GM21717 (cell line): ENCODE results near the gene RAB3IP.
A peak's percentile ranks its signal among the peaks of the same experiment; 100 is the strongest.

Source experiments
- ATAC-seq: cut with Tn5 transposase; IDR thresholded peaks from one replicate; pipeline ENCODE4 v1.9.1; 2021; ENCODE audit warnings: mild to moderate bottlenecking, moderate library complexity; ENCODE audit not compliant: unreplicated experiment

The RAB3IP gene

GRCh38 chr12:69738351-69739286 lies at the start of gene RAB3IP:
Gene RAB3IP, plus strand, starts transcription at chr12:69738860. Its CDS starts 16,549 bp downstream, at chr12:69755409.
- ATAC-seq = peak; percentile 85

GRCh38 chr12:69689638-69690037 lies 49.0 kb upstream of the RAB3IP start:
- ATAC-seq = no peak

GRCh38 chr12:69694123-69694522 lies 44.5 kb upstream of the RAB3IP start:
- no peak for ATAC-seq

GRCh38 chr12:69698054-69698453 lies 40.6 kb upstream of the RAB3IP start:
- no peak for ATAC-seq

GRCh38 chr12:69698769-69699540 lies 39.7 kb upstream of the RAB3IP start, which contains the start of gene BEST3:
Gene BEST3, minus strand, starts transcription at chr12:69699303. Its CDS starts 1,505 bp downstream, at chr12:69697798.
- ATAC-seq = no peak

- ATAC-seq = no peak
Observed at GRCh38 chr12:69701826-69702225, 36.8 kb upstream of the RAB3IP start.

GRCh38 chr12:69703146-69703642 lies 35.5 kb upstream of the RAB3IP start:
- no peak for ATAC-seq

- ATAC-seq = no peak
Observed at GRCh38 chr12:69704357-69704756, 34.3 kb upstream of the RAB3IP start.

- ATAC-seq = no peak
Observed at GRCh38 chr12:69708649-69709048, 30.0 kb upstream of the RAB3IP start.

GRCh38 chr12:69712826-69713225 lies 25.8 kb upstream of the RAB3IP start:
- no peak for ATAC-seq

GRCh38 chr12:69714542-69714941 lies 24.1 kb upstream of the RAB3IP start:
- no peak for ATAC-seq

GRCh38 chr12:69719336-69720316 lies 19.0 kb upstream of the RAB3IP start:
- ATAC-seq = no peak

GRCh38 chr12:69720750-69721149 lies 17.9 kb upstream of the RAB3IP start:
- ATAC-seq = no peak

- ATAC-seq = no peak
Observed at GRCh38 chr12:69726922-69727321, 11.7 kb upstream of the RAB3IP start.

- ATAC-seq = no peak
Observed at GRCh38 chr12:69732088-69732487, 6.6 kb upstream of the RAB3IP start.

- ATAC-seq = no peak
Observed at GRCh38 chr12:69733638-69734037, 5.0 kb upstream of the RAB3IP start.

GRCh38 chr12:69739287-69740191 lies 879 bp downstream of the RAB3IP start:
- peak; percentile 48 for ATAC-seq

GRCh38 chr12:69744109-69744508 lies 5.4 kb downstream of the RAB3IP start:
- no peak for ATAC-seq

GRCh38 chr12:69751476-69751875 lies 12.8 kb downstream of the RAB3IP start:
- ATAC-seq = no peak
